Measurements from ENCODE around the gene ACOX3.

- TF ChIP-seq CTCF (IDR thresholded peaks at IDR 0.05): no peak
- no peak for TF ChIP-seq POLR2A (IDR thresholded peaks at IDR 0.05; ENCODE audit: low read depth)
- TF ChIP-seq EP300 (IDR thresholded peaks at IDR 0.05): no peak
Measured at GRCh38 chr4:8410066-8410625, 30.4 kb downstream of the ACOX3 start.

All from esophagus muscularis mucosa (tissue), 4 donors.